Right lobe of liver (tissue), 4 donors: ENCODE data around the gene SNX12.

Experiments used
- POLR2A ChIP-seq: fragments of 450-650 bp; IDR thresholded peaks from one replicate; pipeline ENCODE4 v1.6.1; 2017; ENCODE audit warnings: antibody characterized with exemption, mild to moderate bottlenecking
- TF ChIP-seq, protein P1 (sequence below), 4 donors: fragments of 200-600 bp in 3 of 4; fragments of 450-650 bp in 1 of 4; IDR thresholded peaks; one replicate each; pipeline versions ENCODE4 v1.5.1 to v1.8.0; 2016 to 2022; ENCODE audit warnings: antibody characterized with exemption in 4 of 4, mild to moderate bottlenecking in 2 of 4
- donor health status: DM: no; HTN: no; CAD: no.
- donor health status: DM: no; HTN: no; CAD: no.
- donor health status: DM: no; HTN: yes; CAD: no.

DNA sequence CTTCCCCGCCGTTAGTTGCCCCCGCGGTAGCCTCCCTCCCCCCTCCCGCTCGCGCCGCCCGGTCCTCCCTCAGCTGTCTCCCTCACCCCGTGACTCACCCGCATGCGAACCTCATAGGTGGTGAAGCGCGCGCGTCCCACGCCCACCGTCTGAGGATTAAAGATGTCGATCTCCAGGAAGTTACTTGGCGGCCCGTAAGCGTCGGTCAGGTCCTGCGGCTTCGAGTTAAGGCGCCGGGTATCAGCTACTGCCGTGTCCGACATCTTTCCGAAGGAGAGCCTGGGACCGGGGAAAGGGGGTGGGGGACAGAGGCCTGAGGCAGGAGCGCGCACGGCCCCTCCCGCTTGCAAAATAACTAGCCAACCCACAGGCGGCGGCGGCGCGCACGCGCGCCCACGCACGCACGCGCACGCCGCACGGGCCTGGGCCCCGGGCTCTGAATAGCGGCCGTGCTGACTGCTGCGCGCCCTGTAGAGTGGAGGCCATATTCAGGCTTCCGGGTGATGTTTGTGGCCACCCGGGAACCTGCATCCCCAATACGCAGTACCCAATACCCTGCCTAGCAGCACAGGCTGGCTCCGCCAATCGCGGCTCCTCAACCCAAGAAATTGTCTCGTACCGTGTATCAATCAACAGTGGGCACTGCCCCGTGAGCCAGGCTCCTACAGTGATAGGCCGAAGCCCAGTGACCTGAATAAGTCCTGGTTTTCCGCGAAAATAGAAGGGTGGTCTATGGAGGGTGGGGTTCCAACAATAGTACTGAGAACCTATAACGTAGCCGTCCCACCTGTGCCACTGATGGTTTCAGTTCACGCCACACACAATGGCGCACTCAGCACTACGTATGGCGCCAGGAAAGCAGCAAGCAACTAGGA lies at the start of gene SNX12:
- TF ChIP-seq POLR2A = peak; percentile 31
- TF ChIP-seq, protein P1, sequence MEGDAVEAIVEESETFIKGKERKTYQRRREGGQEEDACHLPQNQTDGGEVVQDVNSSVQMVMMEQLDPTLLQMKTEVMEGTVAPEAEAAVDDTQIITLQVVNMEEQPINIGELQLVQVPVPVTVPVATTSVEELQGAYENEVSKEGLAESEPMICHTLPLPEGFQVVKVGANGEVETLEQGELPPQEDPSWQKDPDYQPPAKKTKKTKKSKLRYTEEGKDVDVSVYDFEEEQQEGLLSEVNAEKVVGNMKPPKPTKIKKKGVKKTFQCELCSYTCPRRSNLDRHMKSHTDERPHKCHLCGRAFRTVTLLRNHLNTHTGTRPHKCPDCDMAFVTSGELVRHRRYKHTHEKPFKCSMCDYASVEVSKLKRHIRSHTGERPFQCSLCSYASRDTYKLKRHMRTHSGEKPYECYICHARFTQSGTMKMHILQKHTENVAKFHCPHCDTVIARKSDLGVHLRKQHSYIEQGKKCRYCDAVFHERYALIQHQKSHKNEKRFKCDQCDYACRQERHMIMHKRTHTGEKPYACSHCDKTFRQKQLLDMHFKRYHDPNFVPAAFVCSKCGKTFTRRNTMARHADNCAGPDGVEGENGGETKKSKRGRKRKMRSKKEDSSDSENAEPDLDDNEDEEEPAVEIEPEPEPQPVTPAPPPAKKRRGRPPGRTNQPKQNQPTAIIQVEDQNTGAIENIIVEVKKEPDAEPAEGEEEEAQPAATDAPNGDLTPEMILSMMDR (IDR thresholded peaks at IDR 0.05) = peak in 1 of 4 donors; percentile 91
